K562 treated with DMSO at 1 percent for 4 hours (cell line): Measurements from ENCODE around the gene SNAP23. TPM values are rescaled to one million over a fixed set of nuclear protein-coding genes. Genes with fewer than 3 reads are reported as not detected.

Experiments
- total RNA-seq: library from RNA; unstranded; fragments of 300-600 nt; gene quantifications from 2 replicates; pipeline ENCODE4 v1.2.3, GENCODE V29; 2022; ENCODE audit not compliant: insufficient read depth

The SNAP23 gene
- total RNA-seq: 63.1 and 78.7 TPM in 2 replicates

DNA sequence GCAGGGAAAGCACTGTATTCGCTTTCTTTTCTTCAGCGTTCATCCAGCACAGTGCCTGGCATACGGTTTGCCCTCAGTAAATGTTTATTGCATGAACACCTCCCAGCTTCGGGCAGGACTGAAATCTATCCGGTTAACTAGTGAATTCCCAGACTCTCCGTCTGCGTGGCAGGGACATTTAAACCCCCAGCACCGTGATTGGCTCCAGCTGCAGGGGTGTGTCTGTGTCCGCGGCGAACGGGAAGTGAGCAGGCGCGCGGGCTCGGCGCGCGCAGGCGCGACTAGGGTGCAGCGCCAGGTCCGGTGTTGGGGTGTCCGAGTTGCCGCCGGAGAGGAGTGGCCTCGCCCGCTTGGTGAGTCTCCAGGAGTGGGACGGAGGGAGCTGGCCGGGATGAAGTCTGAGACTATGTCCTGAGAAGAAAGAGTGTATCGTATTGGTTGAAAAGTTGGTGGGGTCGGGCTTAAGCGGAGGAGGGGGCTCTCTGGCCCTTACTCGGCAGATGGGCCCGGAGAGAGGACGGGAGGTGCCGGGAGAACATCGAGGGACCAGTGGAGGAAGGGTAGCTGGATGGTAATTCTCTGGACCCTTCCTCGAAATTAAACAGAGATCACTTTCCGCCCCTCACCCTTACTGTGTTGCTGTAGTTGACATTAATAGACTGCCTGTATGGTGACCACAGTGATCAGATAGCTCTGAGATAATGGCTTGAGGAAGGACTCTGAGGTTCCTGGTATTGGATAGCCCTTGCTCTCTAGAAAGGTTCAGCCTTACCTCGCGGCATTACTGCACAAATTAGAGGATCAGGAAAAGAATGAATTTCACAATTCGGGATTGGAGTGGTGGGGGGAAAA, at the start of gene SNAP23:
TSS of gene SNAP23 (plus strand) at position 274 of the 852 bp plus-strand sequence. CDS start 16,213 bp downstream, outside the sequence.

DNA sequence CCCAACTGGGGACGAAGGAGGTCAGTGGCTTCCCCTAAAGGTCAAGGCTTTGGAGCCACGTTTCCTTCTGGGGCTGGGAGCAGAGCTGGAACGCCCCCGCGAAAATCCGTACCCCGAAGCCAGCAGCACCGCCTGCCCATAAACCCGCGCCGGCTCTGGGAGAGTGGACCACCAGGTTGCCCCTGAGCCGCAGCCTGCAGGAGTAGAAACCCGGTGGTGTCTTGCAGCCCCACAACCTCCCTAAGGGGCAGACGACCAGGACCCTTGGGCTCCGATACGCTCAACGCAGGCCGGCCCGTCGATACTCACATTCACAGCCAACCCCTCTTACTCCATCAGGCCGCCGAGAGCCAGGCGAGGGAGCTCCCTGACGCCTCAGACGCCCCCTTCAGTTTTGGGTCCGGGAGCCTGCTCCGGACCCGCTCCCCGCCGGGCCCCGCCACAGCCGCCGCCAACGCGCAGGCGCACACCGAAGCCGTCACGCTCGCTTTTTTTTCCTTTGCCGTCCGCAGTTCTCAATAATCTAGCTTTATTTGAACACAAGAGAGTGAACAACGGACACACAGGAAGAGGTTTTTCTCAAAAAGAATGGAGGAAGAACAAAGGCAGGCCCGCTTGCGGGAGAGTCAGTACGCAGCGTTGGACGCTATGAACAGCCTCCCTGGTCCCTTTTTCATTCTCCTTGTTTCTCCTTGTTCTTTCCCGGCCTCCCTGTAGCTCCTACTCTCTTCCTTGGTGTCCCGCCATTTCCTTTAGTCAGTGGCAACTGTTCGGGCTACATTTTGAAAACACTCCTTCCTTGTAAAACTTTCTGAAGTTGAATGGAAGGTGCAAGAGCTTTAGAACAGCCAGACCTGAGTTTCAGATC, 4.5 kb upstream of the SNAP23 start, which contains the start of gene ZNF106:
TSS of gene ZNF106 (minus strand) at position 471 of the 868 bp plus-strand sequence. CDS start 18,852 bp downstream, outside the sequence.

DNA sequence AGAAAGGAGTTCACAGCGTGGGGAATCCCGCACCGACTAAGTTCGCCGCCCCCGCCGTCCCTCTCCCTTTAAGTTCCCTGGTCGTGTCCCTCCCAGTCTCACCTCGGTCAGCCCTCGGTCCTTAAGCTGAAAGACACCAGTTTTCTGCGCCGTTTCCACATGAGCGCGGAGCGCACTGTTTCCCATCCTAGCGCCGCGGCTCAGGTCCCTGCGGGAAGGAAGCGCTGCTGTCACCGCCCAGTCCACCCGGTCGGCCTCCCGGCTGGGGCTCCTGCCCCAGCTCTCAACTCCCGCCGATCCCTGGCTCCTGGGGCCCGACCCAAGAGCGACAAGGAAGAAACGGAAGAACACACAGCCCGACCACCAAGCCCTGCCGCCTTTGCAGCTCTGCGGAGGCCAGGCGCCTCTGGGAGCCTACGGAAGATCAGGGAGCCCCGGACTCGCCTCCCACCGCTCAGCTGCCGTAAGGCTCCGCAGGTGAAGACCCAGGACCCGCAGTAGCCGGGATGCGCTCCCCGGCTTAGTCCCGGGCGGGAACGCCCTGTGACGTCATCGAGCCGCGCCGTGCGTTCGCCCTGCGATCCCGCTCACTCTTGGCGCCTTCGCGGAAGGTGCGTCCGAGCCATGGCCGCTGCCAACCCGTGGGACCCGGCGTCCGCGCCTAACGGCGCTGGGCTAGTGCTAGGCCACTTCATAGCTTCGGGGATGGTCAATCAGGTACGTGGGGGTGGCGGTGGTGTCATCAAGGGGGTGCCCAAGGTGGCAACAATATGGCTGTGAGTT, 53.0 kb downstream of the SNAP23 start, which contains the start of the genes HAUS2 and LRRC57:
TSS of gene HAUS2 (plus strand) at position 590 of the 783 bp plus-strand sequence. CDS start at position 625, 35 bp downstream.
TSS of gene LRRC57 (minus strand) at position 545 of the 783 bp plus-strand sequence. CDS start at position 186, 359 bp downstream.

DNA sequence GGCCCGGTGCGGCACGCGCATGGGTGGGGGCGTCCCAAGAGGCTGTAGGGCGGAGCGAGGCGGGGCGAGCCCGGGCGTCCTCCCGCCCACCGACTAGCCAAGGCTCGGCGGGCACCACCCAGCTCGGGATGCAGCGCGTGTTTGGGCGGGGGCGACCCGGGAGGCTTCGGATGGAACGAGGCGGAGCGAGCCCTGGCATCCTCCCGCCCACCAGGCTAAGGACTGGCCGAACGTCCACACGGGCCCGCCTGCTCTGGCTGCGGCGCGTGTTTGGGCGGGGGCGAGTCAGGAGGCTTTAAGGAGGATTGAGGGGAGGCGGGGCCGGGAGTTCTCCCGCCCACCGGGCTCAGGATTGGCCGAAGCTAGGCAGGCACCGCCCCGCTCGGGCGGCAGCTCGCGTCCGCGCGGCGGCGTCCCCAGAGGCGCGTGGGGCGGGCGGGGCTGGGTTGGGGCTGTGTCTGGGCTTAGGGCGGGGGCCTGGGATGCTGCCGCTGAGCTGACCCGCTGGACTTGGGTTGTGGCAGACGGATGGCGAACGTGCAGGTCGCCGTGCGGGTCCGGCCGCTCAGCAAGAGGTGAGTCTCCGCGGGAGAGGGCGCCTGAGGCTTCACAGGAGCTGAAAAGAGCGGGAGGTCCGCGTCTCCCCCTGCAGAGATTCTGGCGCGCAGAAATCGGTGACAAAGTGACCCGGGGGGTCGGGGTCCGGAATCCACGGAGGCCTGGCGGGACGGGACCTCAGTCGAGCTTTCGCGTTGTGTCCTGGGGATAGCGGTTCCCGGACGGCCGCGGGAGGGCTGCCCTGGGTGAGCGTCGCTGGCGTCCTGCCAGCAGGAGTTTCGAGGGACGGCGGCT, 80.0 kb downstream of the SNAP23 start, which contains the start of gene STARD9:
TSS of gene STARD9 (plus strand) at position 419 of the 852 bp plus-strand sequence. CDS start at position 529, 110 bp downstream.

Other genes starting within 250 kb of the SNAP23 start
- 8.3 and 8.7 TPM in 2 replicates for gene GANC, start 222.4 kb upstream of the SNAP23 start, total RNA-seq
- gene TMEM87A, start 222.2 kb upstream of the SNAP23 start, total RNA-seq: 12.3 and 21.4 TPM in 2 replicates
- gene CAPN3, start 136.1 kb upstream of the SNAP23 start, total RNA-seq: 4.9 TPM in 1 of 2 replicates, not detected in the other
- 17.1 and 27.0 TPM in 2 replicates for gene ZNF106, start 4.5 kb upstream of the SNAP23 start, total RNA-seq
- 9.7 and 10.4 TPM in 2 replicates for gene LRRC57, start 53.2 kb downstream of the SNAP23 start, total RNA-seq
- gene HAUS2, start 53.2 kb downstream of the SNAP23 start, total RNA-seq: 35.2 and 36.2 TPM in 2 replicates
- gene STARD9, start 80.0 kb downstream of the SNAP23 start, total RNA-seq: 3.2 and 3.9 TPM in 2 replicates
- 22.1 and 41.2 TPM in 2 replicates for gene CDAN1, start 241.5 kb downstream of the SNAP23 start, total RNA-seq